ENCODE data around the gene LGSN.

GRCh38 chr6:63275953-63276352 is 43.8 kb downstream of the LGSN start:
- TF ChIP-seq CTCF (IDR thresholded peaks at IDR 0.05 in 4 of 5, conservative IDR thresholded peaks at IDR 0.05 in 1 of 5) (no peak), POLR2A (IDR thresholded peaks at IDR 0.05) (no peak)

Measured in gastrocnemius medialis (tissue), 4 donors.